Mesenchymal stem cell (in vitro differentiated cells and primary cell): ENCODE data around the gene YWHAG.

Experiments used
- DNase-seq: peaks from one replicate; pipeline ENCODE4 v3.0.0-alpha.2; 2013
- H2AFZ ChIP-seq: one replicate; pipeline ENCODE4 v1.6.1; 2013; ENCODE audit warnings: low read depth, mild to moderate bottlenecking, control low read depth, inconsistent platforms, low read length, moderate library complexity
- H2AK5ac ChIP-seq: 2 replicates; pipeline ENCODE4 v1.6.1; 2013; ENCODE audit warnings: low read length, moderate library complexity, mild to moderate bottlenecking, inconsistent platforms; ENCODE audit not compliant: severe bottlenecking
- H2BK120ac ChIP-seq: one replicate; pipeline ENCODE4 v1.6.1; 2013; ENCODE audit warnings: low read depth, mild to moderate bottlenecking, inconsistent platforms, low read length, moderate library complexity
- H2BK12ac ChIP-seq, 2 experiments: one replicate each; pipeline ENCODE4 v1.6.1; 2013; ENCODE audit warnings: inconsistent platforms in 2 of 2, low read length in 2 of 2, mild to moderate bottlenecking in 2 of 2, moderate library complexity in 2 of 2, control low read depth in 1 of 2
- H2BK15ac ChIP-seq: one replicate; pipeline ENCODE4 v1.6.1; 2013; ENCODE audit warnings: mild to moderate bottlenecking, low read depth, inconsistent platforms; ENCODE audit not compliant: poor library complexity, severe bottlenecking
- H2BK5ac ChIP-seq: 2 replicates; pipeline ENCODE4 v1.6.1; 2013; ENCODE audit warnings: low read depth, mild to moderate bottlenecking, low read length, control low read depth, inconsistent platforms; ENCODE audit not compliant: poor library complexity, severe bottlenecking
- H3K14ac ChIP-seq, 2 experiments: one replicate each; pipeline ENCODE4 v1.6.1; 2013; ENCODE audit warnings: inconsistent platforms in 2 of 2, low read length in 2 of 2, control low read depth in 1 of 2, mild to moderate bottlenecking in 1 of 2, moderate library complexity in 1 of 2
- H3K18ac ChIP-seq, 2 experiments: one replicate each; pipeline ENCODE4 v1.6.1; 2013; ENCODE audit warnings: inconsistent platforms in 2 of 2, low read length in 2 of 2, control low read depth in 1 of 2, low read depth in 1 of 2, mild to moderate bottlenecking in 1 of 2
- H3K23ac ChIP-seq, 2 experiments: one replicate each; pipeline ENCODE4 v1.6.1; 2013; ENCODE audit warnings: inconsistent platforms in 2 of 2, low read length in 2 of 2, mild to moderate bottlenecking in 2 of 2, moderate library complexity in 2 of 2, control low read depth in 1 of 2
- H3K27ac ChIP-seq: 2 replicates; pipeline ENCODE4 v1.5.1; 2013; ENCODE audit warnings: mild to moderate bottlenecking, moderate library complexity, low read length, control low read depth, inconsistent platforms; ENCODE audit not compliant: poor library complexity, severe bottlenecking
- H3K27me3 ChIP-seq, 2 experiments: 2 replicates each; pipeline versions ENCODE4 v1.6.1 to v1.7.0; 2013; ENCODE audit warnings: low read length in 2 of 2, mild to moderate bottlenecking in 2 of 2, moderate library complexity in 2 of 2, control low read depth in 1 of 2, inconsistent platforms in 1 of 2; ENCODE audit not compliant: control insufficient read depth in 1 of 2, insufficient read depth in 1 of 2
- H3K36me3 ChIP-seq, 2 experiments: 2 replicates each; pipeline versions ENCODE4 v1.6.1 to v1.7.0; 2013; ENCODE audit warnings: low read length in 2 of 2, control low read depth in 1 of 2, inconsistent platforms in 1 of 2, low read depth in 1 of 2, mild to moderate bottlenecking in 1 of 2; ENCODE audit not compliant: insufficient read depth in 2 of 2, control insufficient read depth in 1 of 2
- H3K4ac ChIP-seq, 2 experiments: one replicate each; pipeline ENCODE4 v1.6.1; 2013; ENCODE audit warnings: inconsistent platforms in 2 of 2, low read length in 2 of 2, mild to moderate bottlenecking in 2 of 2, moderate library complexity in 2 of 2, control low read depth in 1 of 2, low read depth in 1 of 2
- H3K4me1 ChIP-seq: 2 replicates; pipeline ENCODE4 v1.6.1; 2013; ENCODE audit warnings: low read depth, low read length, control low read depth; ENCODE audit not compliant: control insufficient read depth, insufficient read depth
- H3K4me2 ChIP-seq: 2 replicates; pipeline ENCODE4 v1.6.1; 2013; ENCODE audit warnings: low read length, mild to moderate bottlenecking, inconsistent platforms; ENCODE audit not compliant: poor library complexity, severe bottlenecking
- H3K4me3 ChIP-seq, 2 experiments: 2 replicates each; pipeline versions ENCODE4 v1.5.1 to v1.7.0; 2013; ENCODE audit warnings: low read length in 2 of 2, mild to moderate bottlenecking in 2 of 2, control low read depth in 1 of 2, low read depth in 1 of 2; ENCODE audit not compliant: insufficient read depth in 1 of 2
- H3K79me1 ChIP-seq: replicated peaks from 2 replicates; pipeline ENCODE4 v1.6.1; 2013; ENCODE audit warnings: mild to moderate bottlenecking, control low read depth, low read length, inconsistent platforms; ENCODE audit not compliant: poor library complexity, severe bottlenecking
- H3K9ac ChIP-seq: 2 replicates; pipeline ENCODE4 v1.7.0; 2013; ENCODE audit warnings: mild to moderate bottlenecking, low read length, moderate library complexity
- H3K9me3 ChIP-seq: 2 replicates; pipeline ENCODE4 v1.7.0; 2013; ENCODE audit warnings: mild to moderate bottlenecking, low read length; ENCODE audit not compliant: control insufficient read depth
- H4K8ac ChIP-seq: one replicate; pipeline ENCODE4 v1.6.1; 2013; ENCODE audit warnings: inconsistent platforms, mild to moderate bottlenecking, low read length, moderate library complexity
- H4K91ac ChIP-seq: one replicate; pipeline ENCODE4 v1.6.1; 2013; ENCODE audit warnings: mild to moderate bottlenecking, low read length, inconsistent platforms
- WGBS: methylation state at CpG from one replicate; pipeline ENCODE4 v1.1.7; 2013; ENCODE audit warnings: mixed read lengths; 5-methylcytosine and 5-hydroxymethylcytosine counted together

The YWHAG gene

DNA sequence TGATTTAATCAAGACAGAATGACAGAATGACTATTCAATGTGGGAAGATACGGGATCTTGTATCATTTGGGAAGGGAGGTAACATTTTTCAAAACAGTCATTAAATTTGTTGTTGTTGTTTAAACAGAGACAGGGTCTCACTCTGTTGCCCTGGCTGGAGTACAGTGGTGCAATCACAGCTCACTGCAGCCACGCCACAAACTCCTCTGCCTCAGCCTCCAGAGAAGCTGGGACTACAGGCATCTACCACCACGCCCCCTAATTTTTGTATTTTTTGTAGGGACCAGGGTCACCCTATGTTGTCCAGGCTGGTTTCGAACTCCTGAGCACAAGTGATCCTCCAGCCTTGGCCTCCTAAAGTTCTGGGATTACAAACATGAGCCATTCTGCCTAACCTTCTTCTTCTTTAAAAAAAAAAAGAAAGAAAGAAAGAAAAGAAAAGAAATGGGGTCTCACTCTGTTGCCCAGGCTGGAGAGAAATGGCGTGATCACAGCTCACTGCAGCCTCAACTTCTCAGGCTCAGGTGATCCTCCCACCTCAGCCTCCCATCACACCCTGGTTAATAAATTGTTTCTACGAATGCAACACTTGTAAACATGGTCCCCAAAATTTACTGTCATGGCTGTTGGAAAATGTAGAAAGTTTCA, 24.3 kb downstream of the YWHAG start:
- no peak overlapping the region for H3K4me3 ChIP-seq
- H3K4ac ChIP-seq: no peak overlapping the region
- H3K9me3 ChIP-seq: no peaks in the 10 kb centered on the region
- H2BK5ac ChIP-seq: no peak overlapping the region
- no peak overlapping the region for H3K27ac ChIP-seq
- H4K91ac ChIP-seq: no peak overlapping the region
- no peaks in the 10 kb centered on the region for H3K79me1 ChIP-seq
- peaks cover 11% of the 10 kb centered on the region for H3K4me1 ChIP-seq
- peak overlapping the region; percentile 4 for H2BK15ac ChIP-seq
- H3K23ac ChIP-seq: no peak overlapping the region
- H3K27me3 ChIP-seq: no peaks in the 10 kb centered on the region
- no peak overlapping the region for H2BK12ac ChIP-seq
- no peak overlapping the region for H3K14ac ChIP-seq
- no peak overlapping the region for H2BK120ac ChIP-seq
- H2AFZ ChIP-seq: no peak overlapping the region
- WGBS: 97% methylated on average over 5 of the region's 6 CpGs
- no peak overlapping the region for H3K4me2 ChIP-seq
- H3K36me3 ChIP-seq: peaks cover 22 to 61% of the 10 kb centered on the region in 2 experiments
- H2AK5ac ChIP-seq: no peak overlapping the region
- H4K8ac ChIP-seq: no peak overlapping the region
- no peak for DNase-seq
- no peak overlapping the region for H3K9ac ChIP-seq
- H3K18ac ChIP-seq: no peak overlapping the region

DNA sequence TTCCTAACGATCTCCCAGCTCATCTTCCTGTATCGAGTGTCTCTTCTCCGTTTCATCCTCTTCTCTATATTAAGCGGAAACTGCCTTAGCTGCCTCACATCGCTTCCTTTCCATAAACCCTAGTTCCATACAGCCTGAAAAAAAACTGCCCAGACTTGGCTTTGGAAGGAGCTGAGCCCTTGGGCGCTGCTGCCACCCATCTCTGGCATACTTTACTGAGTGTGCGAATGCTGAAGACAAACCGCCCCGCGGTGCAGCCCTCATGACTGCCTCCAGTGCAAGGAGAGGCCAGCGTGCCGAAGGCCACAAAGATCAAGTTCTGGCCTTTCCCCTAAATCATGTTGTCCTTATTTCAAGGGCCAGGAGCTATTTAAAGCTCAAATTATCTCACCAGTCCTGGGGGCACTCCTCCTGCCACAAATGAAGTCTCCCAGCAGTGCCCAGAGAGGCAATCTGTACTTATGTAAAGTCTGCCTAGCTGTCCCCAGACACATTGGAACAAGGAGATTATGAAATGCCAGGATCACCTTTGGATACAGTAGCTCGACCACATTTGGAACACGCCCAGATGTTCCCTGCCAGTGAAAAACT, 25.2 kb downstream of the YWHAG start:
- H3K9me3 ChIP-seq: no peaks in the 10 kb centered on the region
- 89% methylated on average over 14 of the region's 14 CpGs for WGBS

DNA sequence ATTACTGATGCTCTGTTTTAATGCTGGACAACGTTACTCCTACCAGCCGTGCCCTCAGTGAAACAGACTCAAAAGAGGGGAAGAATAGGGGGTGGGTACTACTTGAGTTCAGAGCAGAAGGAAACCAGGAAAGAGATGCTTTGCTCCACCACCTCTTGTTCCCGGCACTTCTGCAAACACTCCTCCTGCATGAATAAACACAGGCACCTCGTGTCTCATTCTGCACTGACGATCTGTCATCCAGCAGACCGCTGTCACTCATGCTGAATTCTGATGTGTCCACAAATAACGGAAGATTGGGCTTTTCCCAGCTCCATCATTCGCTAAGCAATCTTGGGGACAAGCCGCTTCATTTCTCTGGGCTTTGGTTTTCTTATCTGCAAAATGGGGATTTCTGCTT, 26.7 kb downstream of the YWHAG start:
- no peak overlapping the region for H3K9ac ChIP-seq
- no peak overlapping the region for H3K4me3 ChIP-seq
- H3K18ac ChIP-seq: no peak overlapping the region
- no peak overlapping the region for H3K4me2 ChIP-seq
- no peak overlapping the region for H4K8ac ChIP-seq
- H3K9me3 ChIP-seq: no peaks in the 10 kb centered on the region
- no peak overlapping the region for H2BK120ac ChIP-seq
- H3K14ac ChIP-seq: no peak overlapping the region
- no peak overlapping the region for H3K4ac ChIP-seq
- 84% methylated on average over 7 of the region's 9 CpGs for WGBS
- H3K27me3 ChIP-seq: no peaks in the 10 kb centered on the region
- no peak overlapping the region for H3K23ac ChIP-seq
- DNase-seq: no peak
- no peak overlapping the region for H2BK15ac ChIP-seq
- H3K79me1 ChIP-seq: no peaks in the 10 kb centered on the region
- H4K91ac ChIP-seq: no peak overlapping the region
- H3K36me3 ChIP-seq: peaks cover 24 to 64% of the 10 kb centered on the region in 2 experiments
- H2BK12ac ChIP-seq: no peak overlapping the region
- H2AFZ ChIP-seq: no peak overlapping the region
- no peak overlapping the region for H2AK5ac ChIP-seq
- peaks cover 9% of the 10 kb centered on the region for H3K4me1 ChIP-seq
- H2BK5ac ChIP-seq: no peak overlapping the region
- H3K27ac ChIP-seq: no peak overlapping the region

More for the DNA sequence above, 25.2 kb downstream of the YWHAG start:
- Histone ChIP-seq H3K27ac (peak overlapping the region; percentile 9), H3K4me1 (peaks cover 11% of the 10 kb centered on the region), H4K91ac (no peak overlapping the region), H2BK5ac (no peak overlapping the region), H3K14ac (no peak overlapping the region), H3K36me3 (peaks cover 26 to 63% of the 10 kb centered on the region in 2 experiments), H3K23ac (no peak overlapping the region), H3K79me1 (no peaks in the 10 kb centered on the region), H2BK12ac (no peak overlapping the region), H3K18ac (no peak overlapping the region), H2BK15ac (no peak overlapping the region), H3K4me2 (no peak overlapping the region), H3K27me3 (no peaks in the 10 kb centered on the region), H2AFZ (no peak overlapping the region), H4K8ac (no peak overlapping the region), H3K4me3 (no peak overlapping the region), H2BK120ac (no peak overlapping the region), H2AK5ac (no peak overlapping the region), H3K9ac (peak overlapping the region; percentile 12), H3K4ac (no peak overlapping the region)
- DNase-seq: peak; percentile 61

DNA sequence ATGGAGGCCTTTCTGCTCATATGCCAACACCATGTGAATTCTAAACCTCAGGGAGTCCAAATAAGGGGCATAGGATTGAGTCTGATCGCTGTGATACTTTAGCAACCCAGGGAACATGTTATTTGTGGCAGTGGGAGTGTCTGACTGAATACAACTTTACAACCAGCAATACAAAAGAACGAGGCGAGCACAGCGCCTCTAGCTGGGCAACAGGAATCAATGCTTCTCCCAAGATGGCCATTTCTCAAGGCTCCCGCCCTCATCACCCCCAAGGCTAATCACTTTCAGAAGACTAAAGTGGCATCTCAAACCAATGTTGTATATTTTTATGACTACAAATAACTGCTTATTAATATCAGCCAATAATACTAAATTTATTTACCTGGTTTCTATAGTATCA, 28.1 kb downstream of the YWHAG start:
- Histone ChIP-seq H3K27me3 (no peaks in the 10 kb centered on the region), H3K79me1 (peaks cover 1% of the 10 kb centered on the region), H4K8ac (no peak overlapping the region), H3K4ac (no peak overlapping the region), H3K4me2 (no peak overlapping the region), H3K14ac (no peak overlapping the region), H3K9ac (no peak overlapping the region), H2AK5ac (no peak overlapping the region), H2AFZ (no peak overlapping the region), H2BK12ac (no peak overlapping the region), H3K18ac (no peak overlapping the region), H3K27ac (no peak overlapping the region), H3K4me1 (peaks cover 8% of the 10 kb centered on the region), H3K9me3 (no peaks in the 10 kb centered on the region), H3K23ac (no peak overlapping the region), H4K91ac (no peak overlapping the region), H3K36me3 (peaks cover 29 to 66% of the 10 kb centered on the region in 2 experiments), H2BK120ac (no peak overlapping the region), H3K4me3 (no peak overlapping the region), H2BK15ac (no peak overlapping the region), H2BK5ac (no peak overlapping the region)
- DNase-seq: no peak
- WGBS: 100% methylated on average over 4 of the region's 5 CpGs
